HEK293 (cell line): ENCODE measurements around the gene SOWAHA.
"Not testable (repeated sequence)": the region's sequence is repeated elsewhere in the genome, so short reads cannot be mapped to it uniquely, and the experiment has no call there.

Experiments
- CTCF ChIA-PET: fragments of 350-600 bp; formaldehyde crosslinking; extraction: SDS; loops from one replicate; lab custom pipeline; 2021; ENCODE audit warnings: antibody characterized with exemption; lab: Yijun Ruan, JAX
- POLR2A ChIA-PET: fragments of 300-600 bp; formaldehyde crosslinking; extraction: SDS; loops from one replicate; lab custom pipeline; 2020; ENCODE audit warnings: antibody characterized with exemption, inconsistent platforms; lab: Yijun Ruan, JAX
- H3K27ac ChIP-seq: fragments of 200-500 bp; sonication (Bioruptor generic); 2 replicates; pipeline ENCODE4 v1.5.1; 2014; ENCODE audit warnings: low read depth, low read length, control low read depth, inconsistent platforms; ENCODE audit errors: extremely low read depth
- H3K36me3 ChIP-seq, 2 experiments: fragments of 200-500 bp in 1 of 2; sonication (Bioruptor generic) in 1 of 2; 1 replicate in 1 of 2; 2 replicates in 1 of 2; pipeline ENCODE4 v1.5.1; 2014 to 2017; ENCODE audit warnings: inconsistent platforms in 2 of 2, low read length in 2 of 2; ENCODE audit not compliant: control insufficient read depth in 2 of 2, insufficient read depth in 1 of 2
- H3K4me1 ChIP-seq: fragments of 200-500 bp; sonication (Bioruptor generic); 2 replicates; pipeline ENCODE4 v1.5.1; 2014; ENCODE audit warnings: mild to moderate bottlenecking, low read length, inconsistent platforms; ENCODE audit not compliant: control insufficient read depth, insufficient read depth
- H3K4me3 ChIP-seq: 2 replicates; pipeline ENCODE4 v1.5.1; 2011; ENCODE audit warnings: low read depth, mild to moderate bottlenecking, control low read depth, low read length, moderate library complexity
- H3K9me3 ChIP-seq: fragments of 200-500 bp; sonication (Bioruptor generic); 2 replicates; pipeline ENCODE4 v1.5.1; 2014; ENCODE audit warnings: low read depth, low read length, inconsistent platforms; ENCODE audit not compliant: control insufficient read depth, insufficient read depth
- GLIS1 ChIP-seq: fragments of 450-650 bp; formaldehyde crosslinking; IDR thresholded peaks from 2 replicates; pipeline ENCODE4 v1.5.1; 2016; ENCODE audit warnings: missing biosample characterization, missing genetic modification characterization
- YY2 ChIP-seq: fragments of 450-650 bp; formaldehyde crosslinking; IDR thresholded peaks from 2 replicates; pipeline ENCODE4 v1.5.1; 2016; ENCODE audit warnings: missing biosample characterization, missing genetic modification characterization
- ZBTB17 ChIP-seq: fragments of 450-650 bp; formaldehyde crosslinking; IDR thresholded peaks from 2 replicates; pipeline ENCODE4 v1.5.1; 2016; ENCODE audit warnings: missing biosample characterization, missing genetic modification characterization
- ZBTB48 ChIP-seq: fragments of 450-650 bp; formaldehyde crosslinking; IDR thresholded peaks from 2 replicates; pipeline ENCODE4 v1.5.1; 2016; ENCODE audit warnings: missing biosample characterization, missing genetic modification characterization
- ZEB2 ChIP-seq: fragments of 450-650 bp; formaldehyde crosslinking; IDR thresholded peaks from 2 replicates; pipeline ENCODE4 v1.5.1; 2016; ENCODE audit warnings: missing biosample characterization, missing genetic modification characterization
- ZNF146 ChIP-seq: fragments of 450-650 bp; formaldehyde crosslinking; IDR thresholded peaks from 2 replicates; pipeline ENCODE4 v1.5.1; 2016; ENCODE audit warnings: missing biosample characterization, missing genetic modification characterization
- ZNF423 ChIP-seq: fragments of 450-650 bp; formaldehyde crosslinking; IDR thresholded peaks from 2 replicates; pipeline ENCODE4 v1.5.1; 2016; ENCODE audit warnings: missing biosample characterization, missing genetic modification characterization
- ZNF677 ChIP-seq: fragments of 450-650 bp; IDR thresholded peaks from 2 replicates; pipeline ENCODE4 v1.5.0; 2018; ENCODE audit warnings: missing biosample characterization, mild to moderate bottlenecking, missing genetic modification characterization, moderate library complexity
- ZNF785 ChIP-seq: fragments of 450-650 bp; formaldehyde crosslinking; IDR thresholded peaks from 2 replicates; pipeline ENCODE4 v1.5.1; 2016; ENCODE audit warnings: missing biosample characterization, missing genetic modification characterization
- ZSCAN30 ChIP-seq: fragments of 450-650 bp; IDR thresholded peaks from 2 replicates; pipeline ENCODE4 v1.5.1; 2018; ENCODE audit warnings: missing biosample characterization, mild to moderate bottlenecking, missing genetic modification characterization, moderate library complexity
- TF ChIP-seq, protein P1 (sequence below): fragments of 450-650 bp; formaldehyde crosslinking; IDR thresholded peaks from 2 replicates; pipeline ENCODE4 v1.5.1; 2016; ENCODE audit warnings: missing biosample characterization, missing genetic modification characterization
- TF ChIP-seq, protein P2 (sequence below): fragments of 450-650 bp; formaldehyde crosslinking; IDR thresholded peaks from 2 replicates; pipeline ENCODE4 v1.5.1; 2016; ENCODE audit warnings: missing biosample characterization, missing genetic modification characterization
- TF ChIP-seq, protein P3 (sequence below): fragments of 450-650 bp; IDR thresholded peaks from 2 replicates; pipeline ENCODE4 v1.5.1; 2018; ENCODE audit warnings: missing biosample characterization, missing genetic modification characterization
- TF ChIP-seq, protein P4 (sequence below): fragments of 450-650 bp; formaldehyde crosslinking; IDR thresholded peaks from 2 replicates; pipeline ENCODE4 v1.5.1; 2016; ENCODE audit warnings: missing biosample characterization, missing genetic modification characterization
- TF ChIP-seq, protein P5 (sequence below): fragments of 450-650 bp; formaldehyde crosslinking; IDR thresholded peaks from 2 replicates; pipeline ENCODE4 v1.5.1; 2016; ENCODE audit warnings: missing biosample characterization, missing genetic modification characterization

The SOWAHA gene

DNA sequence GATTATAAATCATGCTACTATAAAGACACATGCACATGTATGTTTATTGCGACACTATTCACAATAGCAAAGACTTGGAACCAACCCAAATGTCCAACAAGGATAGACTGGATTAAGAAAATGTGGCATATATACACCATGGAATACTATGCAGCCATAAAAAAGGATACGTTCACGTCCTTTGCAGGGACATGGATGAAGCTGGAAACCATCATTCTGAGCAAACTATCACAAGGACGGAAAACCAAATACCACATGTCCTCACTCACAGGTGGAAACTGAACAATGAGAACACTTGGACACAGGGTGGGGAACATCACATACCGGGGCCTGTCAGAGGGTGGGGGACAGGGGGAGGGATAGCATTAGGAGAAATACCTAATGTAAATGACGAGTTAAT lies 7.2 kb upstream of the SOWAHA start:
- H3K9me3 ChIP-seq, H3K36me3 ChIP-seq, H3K27ac ChIP-seq, POLR2A ChIA-PET, CTCF ChIA-PET, H3K4me1 ChIP-seq, H3K4me3 ChIP-seq: not testable (repeated sequence)
- TF ChIP-seq, protein P1, sequence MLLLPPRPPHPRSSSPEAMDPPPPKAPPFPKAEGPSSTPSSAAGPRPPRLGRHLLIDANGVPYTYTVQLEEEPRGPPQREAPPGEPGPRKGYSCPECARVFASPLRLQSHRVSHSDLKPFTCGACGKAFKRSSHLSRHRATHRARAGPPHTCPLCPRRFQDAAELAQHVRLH (tag by site-specific recombination), result peak; percentile 51; the same call in 1 of the 2 replicates
- TF ChIP-seq ZNF146 (tag by site-specific recombination), result peak; percentile 97

DNA sequence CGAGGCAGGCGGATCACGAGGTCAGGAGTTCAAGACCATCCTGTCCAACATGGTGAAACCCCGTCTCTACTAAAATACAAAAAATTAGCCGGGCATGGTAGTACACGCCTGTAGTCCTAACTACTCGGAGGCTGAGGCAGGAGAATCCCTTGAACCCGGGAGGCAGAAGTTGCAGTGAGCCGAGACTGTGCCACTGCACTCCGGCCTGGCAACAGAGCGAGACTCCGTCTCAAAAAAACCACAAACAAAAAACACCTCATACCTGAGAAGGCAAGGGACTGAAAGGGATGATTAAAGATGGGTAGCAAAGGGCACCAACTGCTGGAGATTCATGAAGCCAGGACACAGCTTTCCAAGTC lies 6.3 kb upstream of the SOWAHA start:
- not testable (repeated sequence) for H3K27ac ChIP-seq, H3K4me3 ChIP-seq, H3K9me3 ChIP-seq, H3K4me1 ChIP-seq, H3K36me3 ChIP-seq
- ChIA-PET POLR2A (interaction anchor here (1.2 to 1.3 kb wide), 2 partner anchors 16 to 31 kb away, joined by 4 to 5 read pairs; no protein-coding TSS in a partner anchor), CTCF (interaction anchor here (0.7 to 4.0 kb wide), 8 partner anchors 10 to 280 kb away, joined by 4 to 36 read pairs (median 6); no protein-coding TSS in a partner anchor)

DNA sequence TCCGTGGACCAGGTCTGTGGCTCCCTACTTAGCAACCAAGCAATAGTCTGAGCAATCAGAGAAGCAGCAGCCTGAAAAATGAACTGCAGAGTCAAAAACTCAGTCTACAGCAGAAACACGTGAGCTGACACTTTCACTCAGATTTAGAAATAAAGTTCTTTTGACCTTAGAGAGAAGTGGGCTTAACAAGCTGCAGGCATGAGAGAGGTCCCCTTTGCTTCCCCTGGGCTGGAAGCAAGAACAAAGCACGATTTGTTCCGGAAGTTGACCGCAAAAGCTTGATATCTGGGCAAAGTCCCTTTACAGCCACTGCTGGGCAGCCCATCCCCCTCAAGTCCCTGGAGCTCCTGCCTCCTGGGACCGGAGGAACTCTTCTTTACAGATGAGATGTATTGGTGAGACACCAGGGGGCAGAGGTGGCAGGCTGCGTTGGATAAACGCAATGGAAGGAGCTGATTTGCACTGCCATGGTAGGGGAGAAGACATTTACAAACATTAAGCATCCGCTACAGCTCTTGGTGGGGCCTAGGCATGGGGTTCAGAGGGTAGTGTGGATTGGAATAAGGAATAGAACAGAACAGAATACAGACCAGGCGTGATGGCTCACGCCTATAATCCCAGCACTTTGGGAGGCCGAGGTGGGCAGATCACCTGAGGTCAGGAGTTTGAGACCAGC lies 5.8 kb upstream of the SOWAHA start:
- Histone ChIP-seq H3K4me3 (no peak overlapping the region), H3K27ac (no peak overlapping the region), H3K9me3 (no peaks in the 10 kb centered on the region), H3K4me1 (0 out of 2 replicates have a peak, but pooled peaks cover 1% of the 10 kb centered on the region), H3K36me3 (no peaks in the 10 kb centered on the region)
- ChIA-PET POLR2A (interaction anchor here (1.2 to 1.3 kb wide), 2 partner anchors 16 to 31 kb away, joined by 4 to 5 read pairs; no protein-coding TSS in a partner anchor), CTCF (interaction anchor here (0.6 to 4.0 kb wide), 12 partner anchors 10 to 280 kb away, joined by 3 to 36 read pairs (median 4); partner anchors contain the start of gene HSPA4)
- TF ChIP-seq, protein P2, sequence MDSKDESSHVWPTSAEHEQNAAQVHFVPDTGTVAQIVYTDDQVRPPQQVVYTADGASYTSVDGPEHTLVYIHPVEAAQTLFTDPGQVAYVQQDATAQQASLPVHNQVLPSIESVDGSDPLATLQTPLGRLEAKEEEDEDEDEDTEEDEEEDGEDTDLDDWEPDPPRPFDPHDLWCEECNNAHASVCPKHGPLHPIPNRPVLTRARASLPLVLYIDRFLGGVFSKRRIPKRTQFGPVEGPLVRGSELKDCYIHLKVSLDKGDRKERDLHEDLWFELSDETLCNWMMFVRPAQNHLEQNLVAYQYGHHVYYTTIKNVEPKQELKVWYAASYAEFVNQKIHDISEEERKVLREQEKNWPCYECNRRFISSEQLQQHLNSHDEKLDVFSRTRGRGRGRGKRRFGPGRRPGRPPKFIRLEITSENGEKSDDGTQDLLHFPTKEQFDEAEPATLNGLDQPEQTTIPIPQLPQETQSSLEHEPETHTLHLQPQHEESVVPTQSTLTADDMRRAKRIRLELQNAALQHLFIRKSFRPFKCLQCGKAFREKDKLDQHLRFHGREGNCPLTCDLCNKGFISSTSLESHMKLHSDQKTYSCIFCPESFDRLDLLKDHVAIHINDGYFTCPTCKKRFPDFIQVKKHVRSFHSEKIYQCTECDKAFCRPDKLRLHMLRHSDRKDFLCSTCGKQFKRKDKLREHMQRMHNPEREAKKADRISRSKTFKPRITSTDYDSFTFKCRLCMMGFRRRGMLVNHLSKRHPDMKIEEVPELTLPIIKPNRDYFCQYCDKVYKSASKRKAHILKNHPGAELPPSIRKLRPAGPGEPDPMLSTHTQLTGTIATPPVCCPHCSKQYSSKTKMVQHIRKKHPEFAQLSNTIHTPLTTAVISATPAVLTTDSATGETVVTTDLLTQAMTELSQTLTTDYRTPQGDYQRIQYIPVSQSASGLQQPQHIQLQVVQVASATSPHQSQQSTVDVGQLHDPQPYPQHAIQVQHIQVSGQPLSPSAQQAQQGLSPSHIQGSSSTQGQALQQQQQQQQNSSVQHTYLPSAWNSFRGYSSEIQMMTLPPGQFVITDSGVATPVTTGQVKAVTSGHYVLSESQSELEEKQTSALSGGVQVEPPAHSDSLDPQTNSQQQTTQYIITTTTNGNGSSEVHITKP (tag by site-specific recombination), result peak; percentile 72
- no peak for TF ChIP-seq ZNF677 (tag by site-specific recombination)
- TF ChIP-seq, protein P3, sequence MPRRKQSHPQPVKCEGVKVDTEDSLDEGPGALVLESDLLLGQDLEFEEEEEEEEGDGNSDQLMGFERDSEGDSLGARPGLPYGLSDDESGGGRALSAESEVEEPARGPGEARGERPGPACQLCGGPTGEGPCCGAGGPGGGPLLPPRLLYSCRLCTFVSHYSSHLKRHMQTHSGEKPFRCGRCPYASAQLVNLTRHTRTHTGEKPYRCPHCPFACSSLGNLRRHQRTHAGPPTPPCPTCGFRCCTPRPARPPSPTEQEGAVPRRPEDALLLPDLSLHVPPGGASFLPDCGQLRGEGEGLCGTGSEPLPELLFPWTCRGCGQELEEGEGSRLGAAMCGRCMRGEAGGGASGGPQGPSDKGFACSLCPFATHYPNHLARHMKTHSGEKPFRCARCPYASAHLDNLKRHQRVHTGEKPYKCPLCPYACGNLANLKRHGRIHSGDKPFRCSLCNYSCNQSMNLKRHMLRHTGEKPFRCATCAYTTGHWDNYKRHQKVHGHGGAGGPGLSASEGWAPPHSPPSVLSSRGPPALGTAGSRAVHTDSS (tag by site-specific recombination), result no peak
- peak; percentile 47; the same call in 1 of the 2 replicates for TF ChIP-seq GLIS1 (tag by site-specific recombination)
- no peak for TF ChIP-seq ZNF785 (tag by site-specific recombination)
- TF ChIP-seq ZBTB48, result 0 out of 2 replicates have a peak, but pooled peaks have one; percentile 37
- TF ChIP-seq ZNF423 (tag by site-specific recombination), result no peak
- TF ChIP-seq, protein P1 (tag by site-specific recombination), result no peak
- no peak for TF ChIP-seq ZEB2
- peak; percentile 41; the same call in 1 of the 2 replicates for TF ChIP-seq ZBTB17
- TF ChIP-seq ZSCAN30 (tag by site-specific recombination), result no peak
- 0 out of 2 replicates have a peak, but pooled peaks have one; percentile 34 for TF ChIP-seq YY2 (tag by site-specific recombination)
- TF ChIP-seq, protein P4, sequence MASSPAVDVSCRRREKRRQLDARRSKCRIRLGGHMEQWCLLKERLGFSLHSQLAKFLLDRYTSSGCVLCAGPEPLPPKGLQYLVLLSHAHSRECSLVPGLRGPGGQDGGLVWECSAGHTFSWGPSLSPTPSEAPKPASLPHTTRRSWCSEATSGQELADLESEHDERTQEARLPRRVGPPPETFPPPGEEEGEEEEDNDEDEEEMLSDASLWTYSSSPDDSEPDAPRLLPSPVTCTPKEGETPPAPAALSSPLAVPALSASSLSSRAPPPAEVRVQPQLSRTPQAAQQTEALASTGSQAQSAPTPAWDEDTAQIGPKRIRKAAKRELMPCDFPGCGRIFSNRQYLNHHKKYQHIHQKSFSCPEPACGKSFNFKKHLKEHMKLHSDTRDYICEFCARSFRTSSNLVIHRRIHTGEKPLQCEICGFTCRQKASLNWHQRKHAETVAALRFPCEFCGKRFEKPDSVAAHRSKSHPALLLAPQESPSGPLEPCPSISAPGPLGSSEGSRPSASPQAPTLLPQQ (tag by site-specific recombination), result no peak
- TF ChIP-seq, protein P5, sequence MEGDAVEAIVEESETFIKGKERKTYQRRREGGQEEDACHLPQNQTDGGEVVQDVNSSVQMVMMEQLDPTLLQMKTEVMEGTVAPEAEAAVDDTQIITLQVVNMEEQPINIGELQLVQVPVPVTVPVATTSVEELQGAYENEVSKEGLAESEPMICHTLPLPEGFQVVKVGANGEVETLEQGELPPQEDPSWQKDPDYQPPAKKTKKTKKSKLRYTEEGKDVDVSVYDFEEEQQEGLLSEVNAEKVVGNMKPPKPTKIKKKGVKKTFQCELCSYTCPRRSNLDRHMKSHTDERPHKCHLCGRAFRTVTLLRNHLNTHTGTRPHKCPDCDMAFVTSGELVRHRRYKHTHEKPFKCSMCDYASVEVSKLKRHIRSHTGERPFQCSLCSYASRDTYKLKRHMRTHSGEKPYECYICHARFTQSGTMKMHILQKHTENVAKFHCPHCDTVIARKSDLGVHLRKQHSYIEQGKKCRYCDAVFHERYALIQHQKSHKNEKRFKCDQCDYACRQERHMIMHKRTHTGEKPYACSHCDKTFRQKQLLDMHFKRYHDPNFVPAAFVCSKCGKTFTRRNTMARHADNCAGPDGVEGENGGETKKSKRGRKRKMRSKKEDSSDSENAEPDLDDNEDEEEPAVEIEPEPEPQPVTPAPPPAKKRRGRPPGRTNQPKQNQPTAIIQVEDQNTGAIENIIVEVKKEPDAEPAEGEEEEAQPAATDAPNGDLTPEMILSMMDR, result peak; percentile 65
